HG02852 (cell line): Measurements from ENCODE around the gene FRMD4A.

Experiments
- ATAC-seq: cut with Tn5 transposase; IDR thresholded peaks from one replicate; pipeline ENCODE4 v1.9.1; 2021; ENCODE audit warnings: mild to moderate bottlenecking, moderate library complexity; ENCODE audit not compliant: unreplicated experiment

The FRMD4A gene

GRCh38 chr10:13893926-13894325, 436.8 kb downstream of the FRMD4A start:
- no peak for ATAC-seq

DNA sequence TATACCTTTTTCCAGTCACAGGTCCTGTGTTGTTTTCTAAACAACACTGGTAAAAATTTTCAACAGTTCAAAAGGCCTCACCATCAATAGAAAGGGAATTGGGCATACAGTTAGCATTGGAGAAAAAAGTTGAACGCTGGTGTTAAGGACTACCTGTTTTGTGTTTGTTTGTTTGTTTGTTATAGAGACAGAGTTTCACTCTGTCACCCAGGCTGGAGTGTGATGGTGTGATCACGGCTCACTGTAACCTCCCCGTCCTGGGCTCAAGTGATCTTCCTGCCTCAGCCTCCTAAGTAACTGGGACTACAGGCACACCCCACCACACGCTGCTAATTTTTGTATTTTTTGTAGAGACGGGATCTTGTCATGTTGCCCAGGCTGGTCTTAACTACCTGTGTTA, 437.9 kb downstream of the FRMD4A start:
- no peak for ATAC-seq

- ATAC-seq: no peak
These were observed 438.7 kb downstream of the FRMD4A start for GRCh38 chr10:13892001-13892491.

- ATAC-seq: no peak
These were observed 439.4 kb downstream of the FRMD4A start for GRCh38 chr10:13891128-13892000.

DNA sequence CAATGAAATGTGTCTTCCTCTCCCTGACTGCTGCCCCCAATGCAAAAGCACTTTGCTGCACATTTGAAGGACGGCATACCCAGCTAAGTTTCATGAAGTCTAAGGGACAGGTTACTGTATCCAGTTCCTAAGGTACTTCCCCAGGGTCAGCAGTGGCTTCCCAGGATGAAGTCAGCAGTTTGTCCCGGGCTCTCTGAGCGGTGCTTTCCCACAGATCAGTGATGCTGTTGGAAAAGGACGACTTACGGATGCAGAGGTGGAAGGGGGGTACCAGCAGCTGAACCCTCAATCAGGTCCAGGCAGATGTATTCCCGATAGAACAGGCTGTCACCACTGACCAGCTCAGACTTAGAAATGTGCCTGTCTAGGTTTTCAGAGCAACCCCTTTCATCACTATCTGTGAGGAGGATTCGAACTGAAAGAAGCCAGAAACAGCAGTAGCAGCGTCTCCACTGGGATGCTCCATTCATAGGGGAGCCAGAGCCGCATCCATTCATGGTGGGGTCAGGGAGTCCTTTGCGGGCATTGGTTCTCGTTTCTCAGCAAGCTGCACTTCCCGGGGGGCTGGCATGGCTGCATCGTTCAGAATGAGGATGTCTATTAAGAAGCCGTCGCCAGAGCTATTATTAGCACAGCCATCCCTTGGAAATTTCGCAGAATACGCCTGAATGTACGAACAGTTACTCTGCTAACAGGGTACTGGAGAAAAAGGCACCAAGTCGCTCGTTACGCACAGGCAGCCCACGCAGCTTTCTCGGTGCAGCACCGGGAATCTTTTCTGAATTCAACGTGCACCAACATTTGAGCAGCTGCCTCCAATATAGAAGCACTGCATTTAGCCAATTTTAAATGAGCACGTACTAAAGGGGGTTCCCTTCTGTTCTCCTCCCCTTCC, 440.2 kb downstream of the FRMD4A start:
- ATAC-seq: no peak

- no peak for ATAC-seq
These were observed 443.0 kb downstream of the FRMD4A start for GRCh38 chr10:13887761-13888160.

DNA sequence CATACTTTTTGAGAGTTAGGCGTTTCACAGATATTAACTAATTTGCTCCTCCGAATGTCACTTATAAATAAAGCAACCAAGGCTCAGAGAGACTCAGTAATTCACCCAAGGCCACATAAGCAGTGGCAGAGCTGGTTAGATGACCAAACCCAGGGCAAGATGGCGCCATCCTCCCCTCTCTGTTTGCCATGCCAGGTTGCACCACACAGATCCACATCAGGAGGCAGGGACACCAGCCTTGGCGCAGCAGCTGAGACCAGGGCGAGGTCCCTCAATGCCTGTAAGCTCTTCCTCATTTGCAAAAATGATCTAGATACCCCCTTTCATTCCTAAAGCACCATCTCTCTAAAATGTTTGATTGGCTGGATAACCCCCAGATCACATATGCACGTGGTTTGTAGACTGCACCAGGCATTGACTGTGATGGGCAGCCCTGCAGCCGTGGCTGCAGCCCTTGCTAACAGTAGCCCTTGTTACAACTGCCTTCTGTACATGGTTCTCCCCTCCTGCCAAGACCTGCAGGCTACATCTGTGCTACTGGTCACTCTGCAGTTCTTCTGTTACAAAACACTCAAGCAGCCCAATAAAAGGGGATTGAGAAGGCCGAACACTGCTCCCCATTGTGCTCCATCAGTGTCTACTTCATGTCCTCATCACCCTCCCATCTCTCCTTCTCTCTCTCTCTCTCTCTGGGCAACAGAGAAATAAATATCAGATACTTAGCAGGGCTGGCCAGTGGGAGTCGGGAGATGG, 445.3 kb downstream of the FRMD4A start:
- no peak for ATAC-seq

- no peak for ATAC-seq
These were observed 446.9 kb downstream of the FRMD4A start for GRCh38 chr10:13883636-13884444.

DNA sequence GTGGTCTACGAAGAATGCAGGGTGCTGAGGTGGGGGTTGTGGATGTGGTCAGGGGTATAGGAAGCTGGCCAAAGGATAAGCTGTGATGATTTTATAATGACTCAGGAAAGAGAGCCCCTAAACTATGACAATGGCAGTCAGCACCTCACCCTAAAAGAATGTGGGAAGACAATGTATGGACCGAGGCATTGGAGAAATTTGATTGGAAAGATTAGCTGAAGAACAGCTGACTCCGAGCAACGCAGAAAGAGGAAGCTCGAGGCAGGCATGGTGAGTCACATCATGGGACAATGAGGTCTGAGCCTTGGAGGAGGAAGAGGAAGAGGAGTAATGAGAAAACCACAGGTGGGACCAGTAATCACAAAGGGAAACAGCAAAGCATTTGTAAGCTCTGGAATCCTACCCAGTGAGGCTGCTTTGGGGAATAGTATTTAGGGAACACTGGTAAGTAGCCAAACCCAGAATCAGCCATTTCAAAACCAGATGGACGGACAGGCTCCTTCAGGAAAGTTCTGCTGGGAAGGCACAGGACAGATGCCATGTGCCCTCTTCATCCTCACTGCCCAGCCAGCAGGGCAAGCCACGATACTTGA, 448.5 kb downstream of the FRMD4A start:
- ATAC-seq: no peak

- ATAC-seq: no peak
These were observed 450.0 kb downstream of the FRMD4A start for GRCh38 chr10:13880760-13881159.

GRCh38 chr10:13877154-13877909, 453.4 kb downstream of the FRMD4A start:
- no peak for ATAC-seq

- ATAC-seq: no peak
These were observed 457.5 kb downstream of the FRMD4A start for GRCh38 chr10:13873196-13873595.

DNA sequence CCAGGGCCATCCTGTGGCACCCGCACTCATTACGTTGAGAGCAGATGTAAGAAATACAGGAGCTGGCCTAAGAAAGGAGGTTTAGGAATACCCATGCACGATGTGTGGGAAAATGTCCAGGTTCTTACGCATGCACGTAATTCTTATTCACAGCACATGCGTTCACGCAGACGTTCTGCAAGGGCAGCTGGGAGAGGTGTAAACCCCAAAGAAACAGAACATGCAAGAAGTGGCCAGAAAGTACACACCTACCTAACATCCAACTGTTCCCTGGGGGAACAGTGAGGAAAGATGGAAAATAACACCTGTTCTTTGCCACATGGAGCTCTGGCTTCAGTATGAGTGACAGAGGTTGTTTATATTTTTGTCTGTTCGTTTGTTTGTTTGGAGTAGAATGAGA, 458.3 kb downstream of the FRMD4A start:
- no peak for ATAC-seq

DNA sequence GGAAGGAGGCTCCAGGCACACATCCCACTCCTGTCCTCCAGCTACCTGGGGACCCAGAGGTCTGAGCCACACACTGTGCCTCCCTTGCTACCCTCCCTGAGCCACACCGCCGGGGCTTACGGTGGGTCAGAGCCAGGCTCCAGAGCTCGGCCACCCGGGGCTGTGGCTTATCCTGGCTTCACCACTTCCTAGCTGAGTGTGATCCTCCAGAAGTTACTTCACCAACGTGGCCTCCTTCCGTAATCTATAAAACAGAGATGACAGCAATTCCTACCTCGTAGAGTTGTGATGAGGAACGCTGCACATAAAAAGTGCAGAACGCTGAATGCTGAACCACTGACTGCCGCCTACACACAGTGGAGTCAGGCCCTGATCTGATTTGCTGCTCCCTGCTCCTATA, 458.9 kb downstream of the FRMD4A start:
- no peak for ATAC-seq

DNA sequence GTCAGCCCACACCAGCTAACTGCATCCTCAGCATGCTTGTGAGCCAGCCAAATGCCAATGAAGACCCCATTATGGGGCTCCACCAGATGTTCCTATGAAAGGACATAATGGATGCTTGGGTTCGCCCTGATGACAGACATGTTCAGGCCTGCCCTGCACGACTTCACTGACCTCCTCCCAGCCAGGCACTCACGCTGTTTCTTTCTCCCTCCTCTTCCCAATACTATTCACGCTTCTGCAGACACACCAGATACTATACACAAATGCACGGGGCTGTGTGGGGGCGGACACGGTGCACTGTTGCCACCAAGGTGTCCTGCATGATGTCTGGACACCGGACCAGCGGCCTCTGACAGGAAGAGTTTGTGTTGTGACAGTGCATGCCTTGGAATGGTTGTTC, 459.7 kb downstream of the FRMD4A start:
- ATAC-seq: no peak

- no peak for ATAC-seq
These were observed 461.4 kb downstream of the FRMD4A start for GRCh38 chr10:13869295-13869664.

DNA sequence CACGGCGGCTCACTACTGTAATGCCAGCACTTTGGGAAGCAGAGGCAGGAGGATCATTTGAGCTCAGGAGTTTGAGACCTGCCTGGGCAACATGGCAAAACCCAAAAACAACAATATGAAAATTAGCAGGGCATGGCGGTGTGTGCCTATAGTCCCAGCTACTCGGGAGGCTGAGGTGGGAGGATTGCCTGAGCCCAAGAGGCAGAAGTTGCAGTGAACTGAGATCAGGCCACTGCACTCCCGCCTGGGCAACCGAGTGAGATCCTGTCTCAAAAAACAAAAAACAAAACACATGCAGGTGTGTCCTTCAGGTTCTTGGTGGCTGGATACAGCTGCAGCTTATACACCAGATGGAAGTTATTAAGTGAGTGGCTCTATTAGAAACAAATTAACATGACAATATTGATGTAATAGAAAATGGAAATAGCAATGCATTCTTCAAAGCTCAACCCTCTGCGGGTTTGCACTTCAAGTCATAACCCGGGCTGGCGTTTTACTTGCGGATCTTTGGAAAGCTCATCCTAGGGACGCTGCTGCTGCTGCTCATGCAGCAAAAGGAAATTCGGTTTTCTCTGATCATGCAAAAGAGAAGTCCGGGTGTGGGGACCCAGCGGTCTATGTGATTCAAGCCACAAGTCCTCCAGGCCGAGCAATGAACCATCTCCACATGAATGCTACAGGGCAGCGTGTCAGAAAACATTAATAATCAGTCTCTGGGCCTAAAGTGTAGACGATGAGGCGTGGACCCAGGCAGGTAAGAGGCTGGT, 462.0 kb downstream of the FRMD4A start:
- ATAC-seq: no peak

DNA sequence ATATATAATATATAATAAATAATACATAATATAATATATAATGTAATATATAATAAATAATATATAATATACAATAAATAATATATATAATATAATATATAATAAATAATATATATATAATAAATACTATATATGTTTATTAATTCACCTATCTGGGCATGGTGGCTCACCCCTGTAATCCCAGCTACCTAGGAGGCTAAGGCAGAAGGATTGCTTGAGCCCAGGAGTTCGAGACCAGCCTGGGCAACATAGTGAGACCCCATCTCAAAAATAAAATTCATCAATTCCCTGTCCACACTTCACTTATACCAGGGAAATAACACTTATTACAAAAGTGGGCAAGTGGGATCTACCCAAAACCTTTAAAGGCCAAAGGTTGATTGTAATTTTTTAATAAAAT, 462.9 kb downstream of the FRMD4A start:
- ATAC-seq: no peak
